ENCODE results near the gene ZKSCAN1. TPM values are rescaled to one million over a fixed set of nuclear protein-coding genes. Genes with fewer than 3 reads are reported as not detected.
A peak's percentile ranks its signal among the peaks of the same experiment; 100 is the strongest.

The ZKSCAN1 gene
- total and polyA plus RNA-seq, 3 donors from 2014 or later, result 30.7 to 71.3 (median 65.3) TPM

DNA sequence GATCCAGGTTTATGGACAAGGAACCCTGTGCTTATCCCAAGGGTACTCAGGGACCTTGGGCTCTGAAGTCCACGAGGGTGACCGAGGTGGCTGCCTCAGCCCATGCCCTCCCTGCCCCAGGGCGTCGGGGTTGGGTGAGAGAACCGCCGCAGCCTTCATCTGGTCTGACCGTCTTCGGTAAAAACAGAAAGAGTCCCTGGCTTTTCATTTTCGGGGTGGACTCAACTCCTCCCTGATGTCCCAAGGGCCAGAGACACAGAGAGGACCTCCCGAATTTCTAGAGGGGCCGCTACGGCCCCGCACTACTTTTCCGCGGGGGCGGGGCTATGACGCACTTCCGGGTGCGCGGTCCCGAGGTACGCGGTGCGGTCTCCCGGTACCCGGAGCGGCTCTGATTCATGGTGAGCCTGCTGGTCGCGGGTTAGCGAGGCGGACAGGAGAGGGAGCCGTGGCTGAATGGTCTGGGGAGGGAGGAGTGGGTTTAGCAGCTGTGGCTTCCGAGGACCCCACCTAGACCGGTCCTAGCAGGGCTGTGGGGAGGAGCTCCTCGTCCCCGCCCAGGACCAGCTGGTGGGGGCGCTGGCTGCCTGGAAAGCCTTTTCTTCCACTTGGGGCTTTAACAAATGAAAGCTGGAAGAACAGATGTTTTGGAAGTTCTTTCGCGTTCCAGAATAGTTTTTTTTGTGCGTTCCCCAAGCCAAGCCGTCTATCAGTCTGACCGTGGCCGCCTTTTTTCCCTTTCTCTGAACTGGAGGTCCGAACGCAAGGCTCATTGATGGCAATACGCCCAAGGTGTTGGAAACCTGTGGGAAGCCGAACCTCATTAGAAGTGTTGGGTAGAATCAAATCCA is 34.3 kb downstream of the ZKSCAN1 start, which contains the start of gene ZSCAN21:
Gene ZSCAN21, plus strand, starts transcription at position 334 of the 851 bp plus-strand sequence. CDS start 7,233 bp downstream, outside the sequence.
- DNase-seq, result peak; percentile 92
- Histone ChIP-seq H3K9me3 (no peaks in the 10 kb centered on the region), H3K27me3 (no peaks in the 10 kb centered on the region), H3K4me1 (peaks cover 24% of the 10 kb centered on the region), H3K4me3 (peak within 1 kb of the TSS; percentile 96 to 97), H3K36me3 (ENCODE audit: low read depth, missing control alignments) (no peaks in the 10 kb centered on the region), H3K27ac (peak within 1 kb of the TSS; percentile 99)
- intact Hi-C loops (cut with DNase I; ENCODE audit: low total_unique reads), result no loop called here
- TF ChIP-seq, protein P1, sequence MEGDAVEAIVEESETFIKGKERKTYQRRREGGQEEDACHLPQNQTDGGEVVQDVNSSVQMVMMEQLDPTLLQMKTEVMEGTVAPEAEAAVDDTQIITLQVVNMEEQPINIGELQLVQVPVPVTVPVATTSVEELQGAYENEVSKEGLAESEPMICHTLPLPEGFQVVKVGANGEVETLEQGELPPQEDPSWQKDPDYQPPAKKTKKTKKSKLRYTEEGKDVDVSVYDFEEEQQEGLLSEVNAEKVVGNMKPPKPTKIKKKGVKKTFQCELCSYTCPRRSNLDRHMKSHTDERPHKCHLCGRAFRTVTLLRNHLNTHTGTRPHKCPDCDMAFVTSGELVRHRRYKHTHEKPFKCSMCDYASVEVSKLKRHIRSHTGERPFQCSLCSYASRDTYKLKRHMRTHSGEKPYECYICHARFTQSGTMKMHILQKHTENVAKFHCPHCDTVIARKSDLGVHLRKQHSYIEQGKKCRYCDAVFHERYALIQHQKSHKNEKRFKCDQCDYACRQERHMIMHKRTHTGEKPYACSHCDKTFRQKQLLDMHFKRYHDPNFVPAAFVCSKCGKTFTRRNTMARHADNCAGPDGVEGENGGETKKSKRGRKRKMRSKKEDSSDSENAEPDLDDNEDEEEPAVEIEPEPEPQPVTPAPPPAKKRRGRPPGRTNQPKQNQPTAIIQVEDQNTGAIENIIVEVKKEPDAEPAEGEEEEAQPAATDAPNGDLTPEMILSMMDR (IDR thresholded peaks at IDR 0.05), result no peak
- peak; percentile 15 for TF ChIP-seq POLR2A (IDR thresholded peaks at IDR 0.05)
- 0 to 1% methylated on average over 24 to 47 of the region's 47 CpGs for WGBS, 2 donors

DNA sequence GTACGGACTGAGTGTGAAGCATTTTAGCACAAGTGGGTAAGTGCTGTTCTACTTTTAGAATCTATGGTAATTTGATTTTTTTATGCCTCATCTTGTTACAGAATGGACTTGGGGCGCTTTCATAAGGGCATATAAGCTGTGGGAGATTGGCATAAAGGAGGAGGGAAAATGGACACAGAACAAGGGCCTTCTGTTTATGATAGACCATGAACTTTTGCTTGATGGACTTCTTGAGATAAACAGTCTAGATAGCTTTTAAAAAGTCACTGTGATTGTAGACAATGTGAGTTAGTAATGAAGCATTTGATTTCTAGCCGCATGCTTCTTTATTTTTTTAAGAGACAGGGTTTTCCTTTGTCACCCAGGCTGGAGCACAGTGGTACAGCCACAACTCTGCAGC is 36.2 kb downstream of the ZKSCAN1 start:
- intact Hi-C loops (cut with DNase I; ENCODE audit: low total_unique reads), result no loop called here
- 41 to 58% methylated on average over 3 of the region's 3 CpGs for whole genome bisulfite sequencing, 2 donors

DNA sequence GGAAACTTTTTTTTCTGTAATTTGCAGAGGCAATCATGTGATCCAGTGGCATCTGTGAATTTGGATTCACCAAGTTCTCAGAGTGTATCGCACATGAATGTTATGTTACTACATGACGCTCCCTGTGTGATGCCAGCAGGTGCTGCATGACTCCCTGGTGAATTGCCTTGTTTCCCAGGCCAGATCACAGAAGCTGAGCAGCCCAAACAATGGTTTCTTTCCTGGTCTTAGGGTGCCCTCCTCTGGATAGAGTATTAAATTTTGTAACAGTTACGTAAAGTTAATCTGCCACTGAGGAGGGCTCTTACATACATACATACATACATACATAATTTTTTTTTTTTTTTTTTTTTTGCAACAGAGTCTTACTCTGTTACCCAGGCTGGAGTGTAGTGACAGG is 37.8 kb downstream of the ZKSCAN1 start:
- no peak for TF ChIP-seq POLR2A (IDR thresholded peaks at IDR 0.05)
- TF ChIP-seq, protein P1 (IDR thresholded peaks at IDR 0.05), result peak in 2 of 3 experiments; percentile 26 to 27
- H3K27ac ChIP-seq, result no peak overlapping the region
- WGBS, 2 donors, result 37 to 55% methylated on average over 3 of the region's 3 CpGs
- peak; percentile 47 for DNase-seq
- H3K4me3 ChIP-seq, result no peak overlapping the region
- intact Hi-C loops (cut with DNase I; ENCODE audit: low total_unique reads), result no loop called here
- H3K36me3 ChIP-seq (ENCODE audit: low read depth, missing control alignments), result no peaks in the 10 kb centered on the region
- no peaks in the 10 kb centered on the region for H3K27me3 ChIP-seq
- peaks cover 24% of the 10 kb centered on the region for H3K4me1 ChIP-seq
- H3K9me3 ChIP-seq, result no peaks in the 10 kb centered on the region

More for the DNA sequence above, 36.2 kb downstream of the ZKSCAN1 start:
- H3K4me1 ChIP-seq, result peaks cover 24% of the 10 kb centered on the region
- no peaks in the 10 kb centered on the region for H3K27me3 ChIP-seq
- no peaks in the 10 kb centered on the region for H3K36me3 ChIP-seq (ENCODE audit: low read depth, missing control alignments)
- H3K4me3 ChIP-seq, result no peak overlapping the region
- TF ChIP-seq, protein P1 (IDR thresholded peaks at IDR 0.05), result no peak
- TF ChIP-seq POLR2A (IDR thresholded peaks at IDR 0.05), result no peak
- no peak for DNase-seq
- peak overlapping the region in 1 of 2 donors; percentile 19 for H3K27ac ChIP-seq
- H3K9me3 ChIP-seq, result no peaks in the 10 kb centered on the region

DNA sequence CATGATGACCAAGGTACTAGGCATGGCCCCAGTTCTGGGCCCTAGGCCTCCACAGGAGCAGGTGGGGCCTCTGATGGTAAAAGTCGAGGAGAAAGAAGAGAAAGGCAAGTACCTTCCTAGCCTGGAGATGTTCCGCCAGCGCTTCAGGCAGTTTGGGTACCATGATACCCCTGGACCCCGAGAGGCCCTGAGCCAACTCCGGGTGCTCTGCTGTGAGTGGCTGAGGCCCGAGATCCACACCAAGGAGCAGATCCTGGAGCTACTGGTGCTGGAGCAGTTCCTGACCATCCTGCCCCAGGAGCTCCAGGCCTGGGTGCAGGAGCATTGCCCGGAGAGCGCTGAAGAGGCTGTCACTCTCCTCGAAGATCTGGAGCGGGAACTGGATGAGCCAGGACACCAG is 41.6 kb downstream of the ZKSCAN1 start:
- H3K27ac ChIP-seq, result no peak overlapping the region
- H3K36me3 ChIP-seq (ENCODE audit: low read depth, missing control alignments), result no peaks in the 10 kb centered on the region
- no peak overlapping the region for H3K4me3 ChIP-seq
- H3K9me3 ChIP-seq, result no peaks in the 10 kb centered on the region
- no peaks in the 10 kb centered on the region for H3K27me3 ChIP-seq
- no peak for TF ChIP-seq POLR2A (IDR thresholded peaks at IDR 0.05)
- TF ChIP-seq, protein P1 (IDR thresholded peaks at IDR 0.05), result no peak
- DNase-seq, result no peak
- intact Hi-C loops (cut with DNase I; ENCODE audit: low total_unique reads), result no loop called here
- 96 to 98% methylated on average over 6 to 10 of the region's 10 CpGs for WGBS, 2 donors
- H3K4me1 ChIP-seq, result peaks cover 9% of the 10 kb centered on the region

Data from testis (tissue), 3 donors.